COR-L47 (cell line): ENCODE measurements around the gene EXOC4.

Experiments used
- DNase-seq: peaks from one replicate; lab custom pipeline; 2025; lab: John Stamatoyannopoulos, UW

Gene EXOC4

GRCh38 chr7:133572843-133573242 lies 320.0 kb downstream of the EXOC4 start:
- DNase-seq = no peak

DNA sequence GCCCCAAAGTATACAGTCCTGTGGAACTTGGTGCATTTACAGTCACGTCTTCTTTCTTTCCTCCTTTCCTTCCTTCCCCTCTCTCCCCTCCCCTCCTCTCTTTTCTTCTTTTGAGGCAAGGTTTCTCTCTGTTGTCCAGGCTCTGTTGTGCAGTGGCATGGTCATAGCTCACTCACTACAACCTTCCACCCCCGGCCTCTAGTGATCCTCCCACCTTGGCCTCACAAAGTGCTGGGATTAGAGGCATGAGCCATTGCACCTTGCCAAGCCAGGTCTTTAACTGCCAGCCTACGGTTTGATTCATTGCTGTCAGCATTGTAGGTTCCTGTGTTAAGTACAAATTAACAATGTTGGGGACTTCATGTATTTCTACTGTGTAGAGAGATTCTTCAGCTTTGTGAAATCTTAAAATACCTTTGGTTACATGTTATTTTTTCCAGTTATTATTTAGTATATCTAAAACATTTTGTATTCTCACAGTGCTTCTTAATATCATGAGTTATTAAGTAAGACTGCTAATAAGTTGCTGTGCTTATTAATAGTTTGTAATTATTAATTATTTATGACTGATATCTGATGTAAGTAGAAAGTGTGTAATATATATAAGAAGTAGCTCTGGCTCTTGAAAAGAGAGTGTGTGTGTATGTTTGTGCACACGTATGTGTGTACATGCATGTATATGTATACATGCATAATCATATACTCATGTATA lies 320.8 kb downstream of the EXOC4 start:
- DNase-seq = no peak

- no peak for DNase-seq
Measured at GRCh38 chr7:133575726-133576440, 323.0 kb downstream of the EXOC4 start.

GRCh38 chr7:133576612-133577168 lies 323.8 kb downstream of the EXOC4 start:
- no peak for DNase-seq

DNA sequence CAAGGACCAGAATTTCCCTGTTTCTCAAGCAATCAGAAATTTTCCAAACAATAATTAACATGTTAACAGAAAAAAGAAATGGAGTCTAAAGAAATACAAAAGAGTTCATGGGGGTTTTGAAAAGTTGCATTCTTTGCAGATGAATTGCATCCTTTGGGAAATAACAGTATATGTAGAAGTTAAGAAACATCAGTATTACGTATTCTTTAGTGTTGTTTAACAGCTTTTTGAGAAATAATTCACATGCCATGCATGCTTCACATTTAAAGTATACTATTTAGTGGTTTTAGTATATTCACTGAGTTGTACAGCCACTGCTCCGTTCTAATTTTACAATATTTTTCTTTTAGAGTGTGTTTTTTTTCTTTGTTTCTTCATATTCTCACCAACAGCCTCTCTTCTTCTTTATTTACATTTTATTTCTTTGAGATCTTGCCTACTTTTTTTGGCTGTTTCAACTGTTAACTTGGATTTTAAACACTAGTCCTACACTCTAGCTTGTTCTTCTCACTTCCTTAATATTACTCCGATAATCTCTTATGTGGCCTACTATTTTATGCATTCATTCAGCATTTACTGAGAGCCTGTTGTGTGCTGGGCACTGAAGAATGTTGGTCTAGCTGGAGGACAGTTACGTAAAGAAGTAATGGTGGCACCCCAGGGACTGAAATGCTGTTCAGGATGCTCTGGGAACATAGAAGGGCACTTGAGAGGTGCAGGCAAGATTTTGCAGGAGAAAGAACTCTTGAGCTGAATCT lies 330.1 kb downstream of the EXOC4 start:
- DNase-seq = no peak

- DNase-seq = no peak
Measured at GRCh38 chr7:133583545-133584171, 330.8 kb downstream of the EXOC4 start.

- no peak for DNase-seq
Measured at GRCh38 chr7:133584956-133585668, 332.2 kb downstream of the EXOC4 start.

DNA sequence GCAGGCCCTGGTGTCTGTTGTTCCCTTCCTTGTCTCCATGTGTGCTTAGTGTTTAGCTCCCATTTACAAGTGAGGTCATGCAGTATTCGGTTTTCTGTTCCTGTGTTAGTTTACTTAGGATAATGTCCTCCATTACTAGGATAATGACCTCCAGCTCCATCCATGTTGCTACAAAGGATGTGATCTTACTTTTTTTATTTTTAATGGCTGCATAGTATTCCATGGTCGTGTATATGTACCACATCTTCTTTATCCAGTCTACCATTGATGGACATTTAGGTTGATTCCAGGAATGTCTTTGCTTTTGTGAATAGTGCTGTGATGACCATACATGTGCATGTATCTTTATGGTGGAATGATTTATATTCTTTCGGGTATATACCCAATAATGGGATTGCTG lies 333.4 kb downstream of the EXOC4 start:
- DNase-seq = no peak

GRCh38 chr7:133587903-133588302 lies 335.0 kb downstream of the EXOC4 start:
- no peak for DNase-seq

DNA sequence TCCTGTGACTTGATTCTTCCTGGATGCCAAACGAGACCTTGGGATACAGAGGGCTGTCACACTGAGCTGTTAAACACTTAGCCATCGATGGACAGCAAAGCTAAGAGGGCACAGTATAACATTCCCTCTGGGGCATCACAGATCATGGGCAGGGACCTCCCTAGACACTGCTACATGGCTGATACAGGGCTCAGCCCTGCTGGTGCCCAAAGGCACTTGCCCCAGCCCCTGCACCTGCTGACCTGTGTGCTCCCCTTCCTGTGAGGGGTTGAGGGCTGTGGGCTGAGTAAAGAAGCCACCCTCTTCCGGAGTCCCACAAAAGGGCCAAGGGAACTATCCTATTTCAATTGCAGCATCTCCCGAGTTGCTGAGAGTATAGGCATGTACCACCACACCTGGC lies 337.9 kb downstream of the EXOC4 start:
- no peak for DNase-seq

DNA sequence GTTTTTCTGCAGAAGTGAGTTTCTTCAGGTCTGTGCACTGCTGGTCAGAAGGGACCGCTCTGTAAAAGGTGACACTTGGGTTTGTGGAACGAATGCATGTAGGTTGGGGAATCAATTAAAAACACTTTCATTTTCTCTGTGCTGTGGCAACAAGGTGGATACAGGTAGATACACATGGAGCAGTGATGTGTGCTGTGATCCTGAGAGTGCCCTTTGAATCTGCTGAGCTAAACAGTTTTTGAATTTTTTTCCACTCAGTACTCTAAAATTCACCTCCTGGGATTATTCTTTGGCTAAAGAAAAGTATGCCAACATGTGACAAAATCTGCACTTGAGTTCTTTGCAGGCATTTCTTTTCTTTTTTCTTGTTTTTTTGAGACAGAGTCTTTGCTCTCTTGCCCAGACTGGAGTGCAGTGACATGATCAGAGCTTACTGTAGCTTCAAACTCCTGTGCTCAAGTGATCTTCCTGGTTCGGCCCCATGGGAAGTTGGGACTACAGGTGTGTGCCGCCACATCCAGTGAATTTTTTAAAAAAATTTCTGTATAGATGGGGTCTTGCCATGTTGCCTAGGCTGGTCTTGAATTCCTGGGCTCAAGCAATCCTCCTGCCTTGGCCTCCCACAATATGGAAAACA lies 338.9 kb downstream of the EXOC4 start:
- DNase-seq = no peak

DNA sequence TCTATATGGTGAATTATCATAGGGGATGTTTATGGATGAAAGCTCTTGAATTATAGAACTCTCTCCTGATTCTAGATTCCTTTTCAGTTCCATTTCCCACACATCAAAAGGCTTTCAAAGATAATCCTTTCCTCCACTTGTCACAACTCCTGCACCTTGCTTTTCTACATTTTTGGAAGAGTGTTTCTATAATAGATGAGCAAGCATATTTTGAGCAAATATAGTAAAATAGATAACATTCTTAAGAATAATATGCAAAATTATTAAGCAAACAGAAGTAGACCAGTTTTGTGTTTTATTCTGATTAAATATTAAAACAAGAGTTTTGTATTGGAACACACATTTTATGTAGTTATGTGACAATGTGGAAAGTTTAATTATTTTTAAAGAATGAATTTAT lies 340.7 kb downstream of the EXOC4 start:
- no peak for DNase-seq

- DNase-seq = no peak
Measured at GRCh38 chr7:133601617-133602016, 348.7 kb downstream of the EXOC4 start.

GRCh38 chr7:133602291-133602690 lies 349.4 kb downstream of the EXOC4 start:
- DNase-seq = no peak

DNA sequence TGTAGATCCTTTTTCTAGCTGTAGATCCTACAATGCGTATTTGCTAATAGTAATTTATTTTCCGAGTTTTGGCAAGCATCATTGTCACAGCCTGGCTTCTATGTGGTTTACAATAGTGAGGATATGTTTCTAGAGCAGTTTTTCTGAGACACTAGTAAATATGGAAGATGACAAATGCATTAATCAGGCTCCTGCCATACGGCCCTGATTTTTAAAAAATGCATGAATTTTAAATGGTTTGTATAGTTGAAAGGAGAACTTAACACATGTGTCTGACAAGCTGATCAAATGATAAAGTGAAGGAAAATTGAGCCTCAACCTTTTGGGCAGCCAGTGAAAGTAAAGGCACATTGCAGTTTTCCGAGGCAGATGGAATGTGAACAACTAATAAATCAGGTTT lies 354.1 kb downstream of the EXOC4 start:
- DNase-seq = no peak

DNA sequence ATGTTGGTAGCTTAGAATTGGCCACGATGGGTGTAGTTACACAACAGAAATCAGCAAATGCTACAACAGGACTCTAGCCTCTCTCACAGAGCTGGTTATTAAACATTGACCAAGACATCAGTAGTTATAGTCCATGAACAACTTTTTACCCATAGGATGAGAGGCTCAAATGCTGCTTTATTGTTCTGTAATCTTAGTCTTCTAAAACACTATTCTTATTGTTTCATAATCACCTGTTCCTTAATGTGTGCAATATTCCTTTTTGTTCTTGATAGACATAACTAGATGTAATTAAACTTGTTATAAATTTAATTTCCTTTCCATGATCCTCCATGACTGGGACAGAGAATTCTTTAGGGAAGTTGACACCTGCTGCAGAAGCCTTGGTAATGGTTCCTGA lies 356.9 kb downstream of the EXOC4 start:
- DNase-seq = no peak

- DNase-seq = no peak
Measured at GRCh38 chr7:133611955-133612354, 359.1 kb downstream of the EXOC4 start.

DNA sequence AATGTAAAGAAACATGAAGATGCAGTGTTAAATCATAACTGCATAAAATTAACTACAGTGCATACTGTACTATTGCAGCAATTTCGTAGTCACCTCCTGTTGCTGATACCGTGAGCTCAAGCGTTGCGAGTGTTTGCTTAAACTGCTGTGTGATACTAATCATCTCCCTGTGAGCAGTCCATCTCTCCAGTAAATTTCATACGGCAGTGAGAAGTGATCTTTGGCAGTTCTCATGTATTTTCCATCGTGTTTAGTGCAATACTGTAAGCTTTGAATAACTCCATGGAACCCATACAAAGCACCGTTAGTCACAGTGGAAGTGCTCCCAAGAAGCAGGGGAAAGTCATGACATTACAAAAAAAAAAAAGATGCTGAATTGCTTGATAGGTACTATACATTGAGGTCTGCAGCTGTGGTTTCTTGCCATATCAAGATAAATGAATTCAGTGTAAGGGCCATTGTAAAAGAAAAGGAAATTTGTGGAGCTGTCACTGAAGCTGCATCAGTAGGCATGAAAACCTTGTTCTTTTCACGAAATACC lies 360.4 kb downstream of the EXOC4 start:
- no peak for DNase-seq

DNA sequence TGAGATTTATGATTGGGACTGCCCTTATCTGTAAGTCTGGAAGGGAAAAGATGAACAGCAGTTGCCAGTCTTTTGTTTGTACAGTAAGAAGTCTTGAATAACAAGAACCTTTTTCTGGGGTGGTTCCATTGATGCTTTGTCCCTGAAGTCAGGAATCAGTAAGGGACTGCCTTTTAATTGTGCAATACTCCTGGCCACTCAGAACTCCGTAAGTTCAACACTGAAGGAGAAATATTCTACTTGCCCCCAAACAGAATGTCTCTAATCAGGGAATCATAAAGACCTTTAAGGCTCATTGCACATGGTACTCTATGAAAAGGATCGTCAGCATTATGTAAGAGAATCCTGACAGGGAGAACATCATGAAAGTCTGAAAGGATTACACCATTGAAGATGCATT lies 361.4 kb downstream of the EXOC4 start:
- DNase-seq = no peak

DNA sequence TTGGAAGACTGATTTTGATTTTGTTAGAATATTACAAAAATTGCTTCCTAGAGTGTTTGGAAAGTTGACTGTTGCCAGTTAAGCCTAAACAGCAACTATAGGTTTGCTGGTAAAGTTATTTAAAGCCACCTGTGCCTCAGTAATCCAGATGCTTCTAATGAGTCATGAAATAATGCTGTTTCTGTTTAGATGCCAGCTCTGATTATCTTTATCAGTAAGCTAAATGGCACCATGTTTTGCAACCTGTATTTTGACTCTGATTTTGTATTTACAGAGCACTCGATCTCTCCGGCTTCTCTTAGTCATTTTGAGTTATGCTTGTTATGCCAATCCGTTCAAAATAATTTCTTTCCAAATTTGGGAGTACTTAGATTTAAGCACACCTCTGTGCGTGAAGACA lies 366.1 kb downstream of the EXOC4 start:
- no peak for DNase-seq

GRCh38 chr7:133619491-133619890 lies 366.6 kb downstream of the EXOC4 start:
- no peak for DNase-seq
